Muscle layer of colon (tissue), 2 donors: ENCODE data around the gene RAD17.
A peak's percentile ranks its signal among the peaks of the same experiment; 100 is the strongest.
"Not testable (repeated sequence)": the region's sequence is repeated elsewhere in the genome, so short reads cannot be mapped to it uniquely, and the experiment has no call there.

Experiments used
- H3K27ac ChIP-seq: one replicate; pipeline ENCODE4 v1.7.0; 2013; ENCODE audit warnings: low read depth, mild to moderate bottlenecking, low read length, moderate library complexity
- H3K27me3 ChIP-seq, 2 donors: one replicate each; pipeline ENCODE4 v1.7.0; 2013; ENCODE audit warnings: low read length in 2 of 2, mild to moderate bottlenecking in 2 of 2; ENCODE audit not compliant: insufficient read depth in 2 of 2, control insufficient read depth in 1 of 2
- H3K36me3 ChIP-seq: one replicate; pipeline ENCODE4 v1.7.0; 2013; ENCODE audit warnings: mild to moderate bottlenecking, low read length; ENCODE audit not compliant: insufficient read depth
- H3K4me1 ChIP-seq: one replicate; pipeline ENCODE4 v1.7.0; 2013; ENCODE audit warnings: mild to moderate bottlenecking, low read length; ENCODE audit not compliant: insufficient read depth
- H3K4me3 ChIP-seq, 2 donors: one replicate each; pipeline ENCODE4 v1.7.0; 2013; ENCODE audit warnings: low read length in 2 of 2, low read depth in 1 of 2, mild to moderate bottlenecking in 1 of 2, moderate library complexity in 1 of 2
- H3K9ac ChIP-seq: one replicate; pipeline ENCODE4 v1.7.0; 2013; ENCODE audit warnings: low read length
- H3K9me3 ChIP-seq: one replicate; pipeline ENCODE4 v1.7.0; 2013; ENCODE audit warnings: mild to moderate bottlenecking, low read length
- donor health status: abdominal sarcoma.
- donor health status: Adenocarcinoma of cecum.

The RAD17 gene

GRCh38 chr5:69350664-69351063, 19.0 kb upstream of the RAD17 start:
- peaks cover 19% of the 10 kb centered on the region for H3K36me3 ChIP-seq
- H3K9ac ChIP-seq = no peak overlapping the region
- no peaks in the 10 kb centered on the region for H3K9me3 ChIP-seq
- no peak overlapping the region for H3K4me3 ChIP-seq
- no peaks in the 10 kb centered on the region for H3K4me1 ChIP-seq
- no peak overlapping the region for H3K27ac ChIP-seq
- H3K27me3 ChIP-seq = no peaks in the 10 kb centered on the region

DNA sequence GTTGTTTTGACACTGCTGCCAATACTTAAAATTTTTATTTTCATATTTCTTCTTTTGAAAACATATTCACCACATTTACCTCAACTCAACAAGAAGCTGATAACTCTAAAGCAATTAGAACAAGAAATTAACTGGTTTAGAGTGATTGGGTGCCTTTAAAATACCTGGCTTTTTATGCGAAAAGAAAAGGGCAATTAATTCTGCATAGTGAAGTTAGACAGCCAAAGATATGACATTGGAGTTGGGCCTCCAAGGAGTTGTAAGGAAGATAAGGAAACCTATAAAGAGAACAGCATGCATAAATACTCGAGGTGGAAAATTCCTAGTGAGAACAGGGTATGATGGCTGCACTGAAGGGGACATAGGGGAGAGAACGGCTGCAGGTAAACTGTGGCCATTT, 9.9 kb upstream of the RAD17 start:
- Histone ChIP-seq H3K36me3 (peaks cover 26% of the 10 kb centered on the region), H3K4me3 (no peak overlapping the region), H3K9me3 (no peaks in the 10 kb centered on the region), H3K9ac (no peak overlapping the region), H3K27ac (no peak overlapping the region), H3K4me1 (no peaks in the 10 kb centered on the region), H3K27me3 (no peaks in the 10 kb centered on the region)

DNA sequence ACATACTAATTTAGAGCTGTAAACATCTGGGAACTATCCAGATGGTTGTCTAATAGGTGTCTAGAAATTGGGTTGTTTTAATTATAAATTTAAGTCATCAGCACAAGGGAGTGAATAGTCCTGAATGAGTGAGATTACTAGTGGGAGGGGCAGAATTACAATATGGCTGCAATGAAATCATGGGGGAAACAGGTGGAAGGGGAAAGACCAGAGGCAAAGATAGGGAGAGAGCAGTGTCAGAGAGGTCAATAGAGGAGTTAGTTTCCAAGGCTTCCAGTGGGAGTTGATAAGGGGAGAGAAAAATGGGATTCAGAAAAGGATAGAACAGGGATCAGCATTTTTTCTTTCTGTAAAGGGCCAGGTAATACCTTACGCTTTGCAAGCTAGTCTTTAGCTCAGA, 9.2 kb upstream of the RAD17 start:
- H3K27me3 ChIP-seq = no peaks in the 10 kb centered on the region
- no peak overlapping the region for H3K4me3 ChIP-seq
- no peaks in the 10 kb centered on the region for H3K9me3 ChIP-seq
- peaks cover 25% of the 10 kb centered on the region for H3K36me3 ChIP-seq
- no peaks in the 10 kb centered on the region for H3K4me1 ChIP-seq
- no peak overlapping the region for H3K9ac ChIP-seq
- no peak overlapping the region for H3K27ac ChIP-seq

GRCh38 chr5:69364414-69364813, 5.2 kb upstream of the RAD17 start:
- Histone ChIP-seq H3K4me1 (peaks cover 12% of the 10 kb centered on the region), H3K27ac (no peak overlapping the region), H3K4me3 (no peak overlapping the region), H3K36me3 (peaks cover 26% of the 10 kb centered on the region), H3K27me3 (no peaks in the 10 kb centered on the region), H3K9ac (no peak overlapping the region), H3K9me3 (no peaks in the 10 kb centered on the region)

DNA sequence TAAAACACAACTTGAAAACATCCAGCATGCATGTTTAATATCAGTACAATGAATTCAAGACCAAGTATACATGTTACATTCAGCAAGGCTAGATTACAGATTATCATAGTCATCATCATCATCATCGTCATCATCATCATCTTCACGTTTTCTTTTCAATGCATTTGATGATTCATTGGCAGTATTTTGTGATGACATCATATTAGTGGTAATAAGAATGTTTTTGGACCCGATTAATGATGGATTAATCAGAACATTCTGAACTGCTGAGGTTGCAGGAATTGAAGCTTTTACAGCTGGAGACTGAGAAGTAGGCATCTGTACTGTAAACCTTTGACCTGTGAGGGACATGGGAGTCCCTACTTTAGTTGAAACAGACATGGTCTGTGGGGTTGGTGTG, 4.8 kb upstream of the RAD17 start:
- Histone ChIP-seq H3K27ac (no peak overlapping the region), H3K4me1 (peaks cover 12% of the 10 kb centered on the region), H3K27me3 (no peaks in the 10 kb centered on the region), H3K36me3 (peaks cover 26% of the 10 kb centered on the region), H3K9me3 (no peaks in the 10 kb centered on the region), H3K9ac (no peak overlapping the region), H3K4me3 (no peak overlapping the region)

- H3K36me3 ChIP-seq = peaks cover 16% of the 10 kb centered on the region
- no peak overlapping the region for H3K27ac ChIP-seq
- H3K27me3 ChIP-seq = no peaks in the 10 kb centered on the region
- H3K9me3 ChIP-seq = no peaks in the 10 kb centered on the region
- peak overlapping the region; percentile 90 for H3K9ac ChIP-seq
- H3K4me1 ChIP-seq = peaks cover 25% of the 10 kb centered on the region
- peak overlapping the region in 1 of 2 donors; percentile 81 for H3K4me3 ChIP-seq
These were observed 1.8 kb upstream of the RAD17 start for GRCh38 chr5:69367697-69368279.

DNA sequence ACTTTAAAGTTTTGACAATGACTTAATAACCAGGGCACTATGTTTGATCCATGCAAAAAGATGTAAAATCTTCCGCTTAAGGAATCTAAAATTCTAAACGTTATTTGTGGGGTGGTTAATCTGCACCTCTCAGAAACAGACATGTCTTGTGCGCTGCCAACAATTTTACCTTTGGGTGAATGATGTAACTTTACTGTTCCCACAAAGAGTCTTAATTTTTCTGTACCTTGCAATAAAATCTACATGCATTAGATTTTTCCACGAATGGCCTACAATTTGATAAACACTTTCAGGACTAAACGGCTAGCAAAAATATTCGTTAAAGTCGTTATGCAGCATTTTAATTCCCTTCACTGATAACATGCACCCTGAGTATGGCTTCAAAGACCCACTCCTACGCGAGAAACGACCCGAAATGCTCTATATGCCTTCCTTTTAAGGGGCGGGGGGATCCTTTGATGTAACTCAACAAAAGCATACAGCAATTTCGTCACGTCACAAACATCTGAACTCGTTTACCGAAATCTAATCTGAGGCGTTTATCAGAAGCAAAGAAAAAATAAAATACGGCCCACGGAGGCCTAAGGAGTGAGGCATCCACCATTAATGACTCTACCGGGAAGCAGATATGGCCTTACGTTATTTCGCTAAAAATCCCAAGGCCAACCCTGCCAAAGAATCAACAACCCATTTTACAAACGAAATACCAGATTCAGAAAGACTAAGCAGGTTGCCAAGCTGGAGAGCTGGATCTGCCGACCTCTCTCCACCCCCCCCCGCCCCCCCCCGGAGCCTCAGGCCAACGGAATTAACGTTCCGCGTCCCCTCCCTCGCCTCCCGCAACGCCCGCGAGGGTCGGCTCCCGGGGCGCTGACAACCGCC, 919 bp upstream of the RAD17 start:
- Histone ChIP-seq H3K9me3 (no peaks in the 10 kb centered on the region), H3K27me3 (no peaks in the 10 kb centered on the region), H3K9ac (peak overlapping the region; percentile 90), H3K4me3 (peak overlapping the region; percentile 33 to 81), H3K4me1 (peaks cover 25% of the 10 kb centered on the region), H3K27ac (peak overlapping the region; percentile 97), H3K36me3 (peaks cover 10% of the 10 kb centered on the region)

- Histone ChIP-seq H3K4me1 (peaks cover 25% of the 10 kb centered on the region), H3K4me3 (peak overlapping the region; percentile 33 to 81), H3K9ac (peak overlapping the region; percentile 70)
- not testable (repeated sequence) for H3K27ac ChIP-seq, H3K36me3 ChIP-seq, H3K9me3 ChIP-seq, H3K27me3 ChIP-seq
These were observed 717 bp downstream of the RAD17 start for GRCh38 chr5:69370335-69370734.

DNA sequence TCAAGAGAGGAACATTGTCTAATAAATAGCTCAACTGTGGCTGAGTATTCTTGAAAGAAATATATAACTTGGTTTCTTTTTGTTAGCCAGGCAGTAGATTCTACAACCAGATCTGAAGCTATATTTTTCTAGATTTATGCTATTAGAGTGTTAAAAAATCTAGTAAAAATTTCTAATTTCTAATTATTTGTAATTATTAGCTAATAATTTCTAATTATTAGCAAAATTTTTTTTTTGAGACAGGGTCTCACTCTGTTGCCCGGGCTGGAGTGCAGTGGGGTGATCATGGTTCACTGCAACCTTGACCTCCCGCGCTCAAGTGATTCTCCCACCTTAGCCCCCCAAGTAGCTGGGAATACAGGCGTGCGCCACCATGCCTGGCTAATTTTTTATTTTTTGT, 2.8 kb downstream of the RAD17 start:
- H3K4me1 ChIP-seq = peaks cover 24% of the 10 kb centered on the region
- no peaks in the 10 kb centered on the region for H3K9me3 ChIP-seq
- no peaks in the 10 kb centered on the region for H3K27me3 ChIP-seq
- peaks cover 8% of the 10 kb centered on the region for H3K36me3 ChIP-seq
- no peak overlapping the region for H3K4me3 ChIP-seq
- no peak overlapping the region for H3K27ac ChIP-seq
- no peak overlapping the region for H3K9ac ChIP-seq

DNA sequence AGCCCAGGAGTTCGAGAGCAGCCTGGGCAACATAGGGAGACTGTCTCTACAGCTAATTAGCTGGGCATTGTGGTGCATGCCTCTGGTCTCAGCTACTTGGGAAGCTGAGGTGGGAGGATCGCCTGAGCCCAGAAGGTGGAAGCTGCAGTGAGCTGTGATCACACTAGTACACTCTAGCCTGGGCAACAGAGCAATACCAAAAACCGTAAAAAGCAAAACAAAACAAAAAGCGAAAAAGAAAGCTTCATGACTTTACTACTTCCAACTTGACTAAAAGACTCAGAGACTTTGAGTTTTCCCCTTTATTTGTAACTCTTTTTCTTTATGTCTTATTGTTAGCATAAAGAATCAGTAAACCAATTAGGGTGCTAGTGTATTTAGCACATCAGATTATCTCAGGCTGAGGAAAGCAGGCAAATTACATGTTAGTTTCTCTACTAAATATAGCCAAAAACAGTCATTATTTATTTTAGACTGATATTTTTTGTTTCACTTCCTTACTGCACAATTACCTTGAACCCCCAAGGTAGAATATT, 5.4 kb downstream of the RAD17 start:
- H3K9me3 ChIP-seq = no peaks in the 10 kb centered on the region
- H3K9ac ChIP-seq = no peak overlapping the region
- H3K27me3 ChIP-seq = no peaks in the 10 kb centered on the region
- H3K36me3 ChIP-seq = peaks cover 20% of the 10 kb centered on the region
- no peak overlapping the region for H3K4me3 ChIP-seq
- H3K4me1 ChIP-seq = peaks cover 13% of the 10 kb centered on the region
- H3K27ac ChIP-seq = no peak overlapping the region

- Histone ChIP-seq H3K9ac (no peak overlapping the region), H3K4me3 (no peak overlapping the region), H3K27ac (no peak overlapping the region), H3K4me1 (no peaks in the 10 kb centered on the region), H3K27me3 (no peaks in the 10 kb centered on the region), H3K9me3 (no peaks in the 10 kb centered on the region), H3K36me3 (peaks cover 26% of the 10 kb centered on the region)
These were observed 8.8 kb downstream of the RAD17 start for GRCh38 chr5:69378376-69378775.
